H9 (cell line): ENCODE measurements around the gene ST8SIA6. TPM values are rescaled to one million over a fixed set of nuclear protein-coding genes. Genes with fewer than 3 reads are reported as not detected.
"Not testable (repeated sequence)": the region's sequence is repeated elsewhere in the genome, so short reads cannot be mapped to it uniquely, and the experiment has no call there.

Source experiments
- DNase-seq: peaks from one replicate; pipeline ENCODE4 v3.0.0-alpha.2; 2017
- H2AFZ ChIP-seq: one replicate; pipeline ENCODE4 v1.6.1; 2013; ENCODE audit warnings: mild to moderate bottlenecking, low read length, control low read depth, moderate library complexity
- H2AK5ac ChIP-seq: 2 replicates; pipeline ENCODE4 v1.6.1; 2013; ENCODE audit warnings: low read length, control low read depth, mixed read lengths; ENCODE audit not compliant: insufficient read length
- H2BK120ac ChIP-seq: one replicate; pipeline ENCODE4 v1.6.1; 2013; ENCODE audit warnings: low read depth, mild to moderate bottlenecking, low read length, control low read depth, inconsistent platforms; ENCODE audit not compliant: poor library complexity, severe bottlenecking
- H2BK12ac ChIP-seq: 2 replicates; pipeline ENCODE4 v1.6.1; 2013; ENCODE audit warnings: low read length, control low read depth, mixed read lengths, low read depth; ENCODE audit not compliant: insufficient read length
- H2BK15ac ChIP-seq: 2 replicates; pipeline ENCODE4 v1.6.1; 2013; ENCODE audit warnings: low read depth, low read length, control low read depth
- H2BK20ac ChIP-seq: one replicate; pipeline ENCODE4 v1.6.1; 2013; ENCODE audit warnings: low read depth, mild to moderate bottlenecking, low read length, control low read depth, inconsistent platforms; ENCODE audit not compliant: poor library complexity, severe bottlenecking
- H2BK5ac ChIP-seq: 2 replicates; pipeline ENCODE4 v1.6.1; 2013; ENCODE audit warnings: low read length, control low read depth, mixed read lengths; ENCODE audit not compliant: insufficient read length
- H3K14ac ChIP-seq: 2 replicates; pipeline ENCODE4 v1.6.1; 2013; ENCODE audit warnings: low read length, control low read depth; ENCODE audit not compliant: insufficient read depth
- H3K18ac ChIP-seq: 2 replicates; pipeline ENCODE4 v1.6.1; 2013; ENCODE audit warnings: low read depth, mild to moderate bottlenecking, mixed read lengths, low read length, control low read depth; ENCODE audit not compliant: insufficient read length
- H3K23ac ChIP-seq: 2 replicates; pipeline ENCODE4 v1.6.1; 2013; ENCODE audit warnings: low read length, control low read depth, mixed read lengths, low read depth; ENCODE audit not compliant: insufficient read length
- H3K23me2 ChIP-seq: 2 replicates; pipeline ENCODE4 v1.6.1; 2013; ENCODE audit warnings: low read depth, mild to moderate bottlenecking, mixed read lengths, low read length, control low read depth; ENCODE audit not compliant: insufficient read length, poor library complexity, severe bottlenecking
- H3K27ac ChIP-seq: 2 replicates; pipeline ENCODE4 v1.5.1; 2013; ENCODE audit warnings: low read length, control low read depth, mixed read lengths, low read depth; ENCODE audit not compliant: insufficient read length
- H3K27me3 ChIP-seq: 2 replicates; pipeline ENCODE4 v1.6.1; 2013; ENCODE audit warnings: low read length, control low read depth, inconsistent platforms; ENCODE audit not compliant: insufficient read depth
- H3K4ac ChIP-seq: 2 replicates; pipeline ENCODE4 v1.6.1; 2013; ENCODE audit warnings: low read depth, mild to moderate bottlenecking, control low read depth, inconsistent platforms, low read length, moderate library complexity
- H3K4me1 ChIP-seq: 2 replicates; pipeline ENCODE4 v1.6.1; 2013; ENCODE audit warnings: low read length, control low read depth, inconsistent platforms; ENCODE audit not compliant: insufficient read depth
- H3K4me2 ChIP-seq: 2 replicates; pipeline ENCODE4 v1.6.1; 2013; ENCODE audit warnings: low read length, control low read depth, mixed read lengths; ENCODE audit not compliant: insufficient read length, insufficient read depth
- H3K56ac ChIP-seq: 2 replicates; pipeline ENCODE4 v1.6.1; 2013; ENCODE audit warnings: low read depth, mild to moderate bottlenecking, mixed read lengths, low read length, control low read depth; ENCODE audit not compliant: insufficient read length
- H3K79me1 ChIP-seq: 2 replicates; pipeline ENCODE4 v1.6.1; 2013; ENCODE audit warnings: low read depth, mild to moderate bottlenecking, moderate library complexity, low read length, control low read depth, inconsistent platforms; ENCODE audit not compliant: insufficient read depth, poor library complexity, severe bottlenecking
- H3K79me2 ChIP-seq: 2 replicates; pipeline ENCODE4 v1.6.1; 2013; ENCODE audit warnings: low read length, control low read depth, inconsistent platforms; ENCODE audit not compliant: insufficient read depth
- H3K9ac ChIP-seq: 2 replicates; pipeline ENCODE4 v1.6.1; 2013; ENCODE audit warnings: low read length, control low read depth, mixed read lengths; ENCODE audit not compliant: insufficient read length; ENCODE audit errors: extremely low read depth
- H3K9me3 ChIP-seq: one replicate; pipeline ENCODE4 v1.6.1; 2013; ENCODE audit warnings: low read depth, low read length, inconsistent platforms; ENCODE audit not compliant: control insufficient read depth
- H3T11ph ChIP-seq: one replicate; pipeline ENCODE4 v1.6.1; 2013; ENCODE audit warnings: mild to moderate bottlenecking, low read length, control low read depth, inconsistent platforms
- H4K20me1 ChIP-seq: one replicate; pipeline ENCODE4 v1.6.1; 2013; ENCODE audit not compliant: control insufficient read depth, insufficient read length, insufficient read depth
- H4K5ac ChIP-seq: 2 replicates; pipeline ENCODE4 v1.6.1; 2013; ENCODE audit warnings: low read depth, mild to moderate bottlenecking, mixed read lengths, low read length, control low read depth; ENCODE audit not compliant: insufficient read length
- H4K8ac ChIP-seq: replicated peaks from 2 replicates; pipeline ENCODE4 v1.6.1; 2013; ENCODE audit warnings: low read length, control low read depth, mixed read lengths, low read depth; ENCODE audit not compliant: insufficient read length
- H4K91ac ChIP-seq: 2 replicates; pipeline ENCODE4 v1.6.1; 2013; ENCODE audit warnings: low read depth, mild to moderate bottlenecking, moderate library complexity, mixed read lengths, low read length, control low read depth; ENCODE audit not compliant: insufficient read length
- H3K27ac Mint-ChIP-seq, 3 experiments: 2 replicates in 2 of 3; 3 replicates in 1 of 3; pipeline ENCODE4 v1.8.0; 2020 to 2021; ENCODE audit warnings: mixed read lengths in 3 of 3, mild to moderate bottlenecking in 1 of 3, moderate library complexity in 1 of 3
- H3K27me3 Mint-ChIP-seq: 2 replicates; pipeline ENCODE4 v1.8.0; 2021; ENCODE audit warnings: low read depth, mild to moderate bottlenecking, moderate library complexity, mixed read lengths
- H3K36me3 Mint-ChIP-seq, 3 experiments: 2 replicates in 2 of 3; 3 replicates in 1 of 3; pipeline ENCODE4 v1.8.0; 2020 to 2021; ENCODE audit warnings: low read depth in 3 of 3, mixed read lengths in 3 of 3; ENCODE audit not compliant: insufficient read depth in 1 of 3
- H3K4me1 Mint-ChIP-seq, 2 experiments: 2 replicates each; pipeline ENCODE4 v1.8.0; 2020; ENCODE audit warnings: mixed read lengths in 2 of 2
- H3K4me3 Mint-ChIP-seq, 2 experiments: 2 replicates in 1 of 2; 3 replicates in 1 of 2; pipeline ENCODE4 v1.8.0; 2020 to 2021; ENCODE audit warnings: mild to moderate bottlenecking in 2 of 2, mixed read lengths in 2 of 2, moderate library complexity in 1 of 2
- H3K9me3 Mint-ChIP-seq, 2 experiments: 2 replicates in 1 of 2; 3 replicates in 1 of 2; pipeline ENCODE4 v1.8.0; 2020; ENCODE audit warnings: mild to moderate bottlenecking in 2 of 2, mixed read lengths in 2 of 2, moderate library complexity in 1 of 2
- CTCF ChIP-seq: fragments of 200-600 bp; sonication (generic); conservative IDR thresholded peaks from 3 replicates; pipeline ENCODE4 v1.8.0; 2021; ENCODE audit warnings: antibody characterized with exemption, mild to moderate bottlenecking
- WGBS: extraction: QIAGEN DNeasy Blood & Tissue Kit; methylation state at CpG from one replicate; pipeline ENCODE4 v1.1.7; 2013; ENCODE audit warnings: missing lambda C conversion rate, low lambda C conversion rate, mixed read lengths; ENCODE audit not compliant: insufficient read length; ENCODE audit errors: extremely low coverage; 5-methylcytosine and 5-hydroxymethylcytosine counted together
- total RNA-seq: library from RNA; stranded (reverse); gene quantifications from 2 replicates; pipeline ENCODE4 v1.2.1, GENCODE V29; 2021

ST8SIA6 gene
- total RNA-seq, 1 experiment from 2014 or later = 0.37 TPM

DNA sequence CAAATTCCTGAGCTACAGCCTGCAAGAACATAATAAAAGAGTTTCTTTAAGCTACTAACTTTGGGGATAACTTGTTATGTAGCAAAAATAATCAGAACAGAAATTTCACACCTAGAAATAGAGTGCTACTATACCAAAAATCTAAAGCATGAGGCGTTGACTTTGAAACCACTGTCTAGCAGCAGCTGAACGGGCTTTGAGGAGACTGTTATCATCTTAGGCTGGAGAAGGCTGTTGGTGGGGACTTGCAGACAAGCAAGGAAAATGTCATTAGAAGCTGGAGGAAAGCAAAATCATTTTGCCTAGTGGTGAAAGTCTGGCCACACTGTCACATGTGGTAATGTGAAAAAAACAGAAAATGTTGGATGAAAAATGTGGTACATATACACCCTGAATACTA lies 48.4 kb upstream of the ST8SIA6 start:
- H3K4me1 Mint-ChIP-seq = no peaks in the 10 kb centered on the region
- H4K20me1 ChIP-seq = no peaks in the 10 kb centered on the region
- H3K4me2 ChIP-seq = no peak overlapping the region
- H3K56ac ChIP-seq = no peak overlapping the region
- no peaks in the 10 kb centered on the region for H3K27me3 ChIP-seq
- no peaks in the 10 kb centered on the region for H3K79me2 ChIP-seq
- H3K14ac ChIP-seq = no peak overlapping the region
- no peak for TF ChIP-seq CTCF
- no peaks in the 10 kb centered on the region for H3K79me1 ChIP-seq
- no peak overlapping the region for H3K27ac Mint-ChIP-seq
- no peak overlapping the region for H4K91ac ChIP-seq
- no peak overlapping the region for H4K5ac ChIP-seq
- H3K36me3 Mint-ChIP-seq = no peaks in the 10 kb centered on the region
- H2BK120ac ChIP-seq = no peak overlapping the region
- H3K4me3 Mint-ChIP-seq = no peak overlapping the region
- H2BK15ac ChIP-seq = no peak overlapping the region
- H3K9me3 ChIP-seq = no peaks in the 10 kb centered on the region
- no peaks in the 10 kb centered on the region for H3K23me2 ChIP-seq
- no peaks in the 10 kb centered on the region for H3K4me1 ChIP-seq
- H3T11ph ChIP-seq = no peak overlapping the region
- no peaks in the 10 kb centered on the region; a peak in 1 of 5 replicates for H3K9me3 Mint-ChIP-seq
- no peak overlapping the region for H2BK20ac ChIP-seq
- H3K9ac ChIP-seq = no peak overlapping the region
- H2AFZ ChIP-seq = no peak overlapping the region
- WGBS = no CpG with 5 or more reads among the region's 2 CpGs
- DNase-seq = no peak
- no peak overlapping the region for H4K8ac ChIP-seq
- H3K27me3 Mint-ChIP-seq = no peaks in the 10 kb centered on the region
- H2BK12ac ChIP-seq = no peak overlapping the region
- no peak overlapping the region for H2AK5ac ChIP-seq
- H3K23ac ChIP-seq = no peak overlapping the region
- H3K27ac ChIP-seq = no peak overlapping the region
- no peak overlapping the region for H3K18ac ChIP-seq
- no peak overlapping the region for H2BK5ac ChIP-seq
- no peak overlapping the region for H3K4ac ChIP-seq

- not testable (repeated sequence) for H3T11ph ChIP-seq, H2BK5ac ChIP-seq, H3K79me2 ChIP-seq, H3K23me2 ChIP-seq, H3K4ac ChIP-seq, H3K9ac ChIP-seq, H3K79me1 ChIP-seq, H3K4me2 ChIP-seq, H3K4me1 ChIP-seq, H3K56ac ChIP-seq, H4K91ac ChIP-seq, H3K27ac ChIP-seq, H2AFZ ChIP-seq, H3K27me3 ChIP-seq, H2AK5ac ChIP-seq, H2BK15ac ChIP-seq, H2BK12ac ChIP-seq, H4K8ac ChIP-seq, H3K4me1 Mint-ChIP-seq, H2BK120ac ChIP-seq, H2BK20ac ChIP-seq, H4K20me1 ChIP-seq, H4K5ac ChIP-seq, DNase-seq, H3K36me3 Mint-ChIP-seq, H3K9me3 Mint-ChIP-seq, H3K18ac ChIP-seq, H3K27ac Mint-ChIP-seq, H3K23ac ChIP-seq, H3K4me3 Mint-ChIP-seq, H3K14ac ChIP-seq, H3K27me3 Mint-ChIP-seq, H3K9me3 ChIP-seq
- no CpG with 5 or more reads among the region's 5 CpGs for WGBS
Measured at GRCh38 chr10:17499014-17499413, 44.6 kb upstream of the ST8SIA6 start.
